AML-193 (cell line): ENCODE measurements around the gene CTRB1.
"Not testable (repeated sequence)": the region's sequence is repeated elsewhere in the genome, so short reads cannot be mapped to it uniquely, and the experiment has no call there.

Experiments used
- DNase-seq, 2 experiments: peaks; one replicate each; lab custom pipeline; 2025; lab: John Stamatoyannopoulos, UW

Gene CTRB1

DNA sequence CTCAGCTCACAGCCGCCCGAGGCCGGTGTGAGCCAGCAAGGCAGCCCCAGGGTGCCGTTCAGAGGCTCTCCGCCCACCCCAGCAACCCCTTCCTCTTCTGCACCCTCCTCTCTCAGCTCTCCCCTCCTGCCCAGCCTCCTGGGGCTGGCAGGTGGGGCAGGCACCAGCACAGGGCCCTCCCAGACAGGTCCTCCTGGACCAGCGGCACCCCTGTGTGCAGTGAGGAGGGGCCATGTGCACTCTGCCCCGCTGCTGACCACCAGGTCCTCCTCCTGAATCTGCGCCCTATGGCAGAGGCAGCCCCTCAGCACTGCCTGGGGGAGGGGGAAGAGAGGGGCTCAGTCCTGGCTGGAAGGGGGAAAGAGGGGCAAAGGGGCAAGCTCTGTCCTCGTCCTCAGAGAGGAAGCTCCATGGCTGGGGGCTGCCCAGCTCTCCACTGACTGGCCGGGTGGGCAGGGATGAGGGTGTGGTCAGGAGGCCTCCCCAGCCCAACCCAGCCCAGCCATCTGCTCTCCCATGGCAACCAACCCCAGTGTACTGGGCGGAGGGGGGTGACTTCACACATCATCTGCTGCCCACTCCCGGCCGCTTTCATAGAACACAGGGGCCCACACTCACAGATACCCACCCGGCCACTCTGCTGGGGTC, 38.0 kb downstream of the CTRB1 start:
- no peak for DNase-seq

DNA sequence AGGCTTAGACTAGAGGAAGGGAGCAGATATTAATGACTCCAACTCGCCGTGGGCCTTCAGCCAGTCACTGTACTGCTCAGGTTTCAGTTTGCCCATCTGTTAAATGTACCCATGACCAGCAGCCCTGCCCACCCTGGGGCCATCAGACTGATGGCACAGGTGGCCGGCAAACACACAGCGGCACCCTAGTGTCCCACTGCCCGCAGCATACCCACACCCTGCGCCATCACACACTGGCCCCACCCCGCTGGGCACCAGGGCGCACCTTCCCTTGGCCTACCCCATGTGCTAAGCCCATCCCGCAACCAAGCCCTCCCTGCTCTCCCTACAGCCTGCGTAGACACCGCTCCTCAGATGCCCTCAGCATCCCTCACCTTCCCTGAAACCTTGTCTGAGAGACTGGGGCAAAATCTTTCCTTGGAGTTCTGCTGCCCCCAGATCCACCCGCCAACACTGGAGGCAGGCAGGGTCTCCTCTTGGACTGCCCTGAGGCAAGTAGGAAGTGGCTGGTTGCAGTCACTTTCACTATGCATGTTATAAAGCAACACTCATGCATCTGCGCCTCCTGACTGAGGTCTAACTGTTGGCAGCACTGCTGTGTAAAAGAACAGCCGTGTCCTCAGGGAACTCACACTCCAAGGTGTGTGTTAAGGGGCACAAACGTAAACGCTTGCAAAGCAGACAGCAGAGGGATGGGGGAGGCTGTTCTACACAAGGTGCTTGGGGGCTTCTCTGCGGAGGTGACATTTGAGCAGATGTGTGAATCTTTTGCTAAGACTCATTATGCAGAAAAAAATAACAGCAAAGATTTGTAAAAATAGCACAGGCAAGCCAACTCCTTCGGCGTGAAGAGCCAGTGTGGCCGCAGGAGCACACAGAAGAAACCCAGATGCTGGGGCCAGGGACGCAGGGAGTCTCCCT, 39.4 kb downstream of the CTRB1 start:
- no peak for DNase-seq

DNA sequence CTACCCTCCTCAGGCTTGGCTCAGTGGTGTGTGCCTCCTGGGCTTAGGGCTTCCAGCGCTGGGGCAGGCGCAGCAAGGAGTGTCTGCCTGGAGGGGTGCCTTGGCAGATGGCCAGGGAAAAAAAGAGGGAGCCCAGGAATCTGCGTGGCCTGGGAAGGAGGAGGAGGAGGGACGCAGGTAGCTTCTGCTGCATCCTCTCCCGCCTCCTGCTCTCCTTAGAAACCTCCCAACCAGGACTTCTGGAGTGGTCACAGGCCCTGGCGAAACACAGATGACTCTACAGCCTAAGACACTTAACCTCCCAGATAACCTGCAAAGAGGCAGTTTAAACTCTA, 40.0 kb downstream of the CTRB1 start:
- no peak for DNase-seq

DNA sequence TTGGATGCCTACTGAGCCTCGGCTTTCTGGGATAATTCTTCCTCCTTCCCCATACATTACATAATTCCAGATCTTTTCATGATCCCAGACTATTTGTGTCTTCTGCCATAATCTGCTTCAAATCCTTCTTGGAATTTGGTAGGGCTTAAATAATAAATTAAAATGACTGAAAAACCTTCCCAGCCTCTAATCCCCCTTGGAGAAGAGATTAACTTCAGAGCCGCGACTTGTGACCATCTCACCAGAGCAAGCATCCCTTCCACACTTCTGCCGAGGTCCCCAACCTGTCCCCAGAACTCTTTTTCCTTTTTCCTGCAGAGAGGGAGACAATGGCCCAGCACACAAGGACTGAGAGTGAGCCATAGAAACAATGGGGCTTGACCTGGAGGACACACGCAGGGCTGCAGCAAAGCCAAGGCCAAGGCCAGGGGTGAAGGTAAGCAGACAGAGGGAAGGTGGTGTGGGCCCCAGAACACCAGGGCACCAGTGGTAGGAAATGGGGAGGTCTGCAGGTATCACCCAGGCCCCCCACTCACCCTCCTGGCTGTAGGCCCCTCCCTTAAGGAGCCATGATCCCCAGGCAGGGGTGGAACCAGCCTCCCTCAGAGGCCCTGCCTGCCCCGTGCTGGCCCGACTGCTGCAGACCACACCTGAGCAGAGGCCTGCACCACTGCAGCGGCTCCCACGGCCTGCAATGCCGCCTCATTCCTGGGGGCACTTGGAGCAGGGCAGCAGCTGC, 42.2 kb downstream of the CTRB1 start:
- DNase-seq: no peak

DNA sequence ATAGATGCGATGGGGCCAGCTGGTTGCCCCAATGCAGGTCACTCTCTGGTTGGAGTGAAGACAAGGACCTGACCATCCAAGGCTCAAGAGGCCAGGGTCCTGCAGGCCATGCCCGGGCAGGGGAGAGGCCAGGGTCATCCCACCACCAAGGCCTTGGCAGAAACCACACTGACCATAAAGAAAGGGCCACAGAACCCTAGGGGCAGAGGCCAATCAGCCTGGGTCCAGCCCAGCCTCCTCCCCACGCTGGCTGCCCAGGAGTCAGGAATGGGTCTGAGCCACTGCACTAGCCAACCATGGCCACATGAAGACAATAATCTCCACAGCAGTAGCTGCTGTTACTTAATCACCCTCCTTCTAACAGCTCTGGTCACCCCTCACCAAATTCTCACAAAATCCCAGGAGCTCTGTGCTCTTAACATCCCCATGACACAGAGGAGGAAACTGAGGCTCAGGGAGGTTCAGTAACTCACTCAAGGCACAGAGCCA, 42.8 kb downstream of the CTRB1 start:
- no peak for DNase-seq

DNA sequence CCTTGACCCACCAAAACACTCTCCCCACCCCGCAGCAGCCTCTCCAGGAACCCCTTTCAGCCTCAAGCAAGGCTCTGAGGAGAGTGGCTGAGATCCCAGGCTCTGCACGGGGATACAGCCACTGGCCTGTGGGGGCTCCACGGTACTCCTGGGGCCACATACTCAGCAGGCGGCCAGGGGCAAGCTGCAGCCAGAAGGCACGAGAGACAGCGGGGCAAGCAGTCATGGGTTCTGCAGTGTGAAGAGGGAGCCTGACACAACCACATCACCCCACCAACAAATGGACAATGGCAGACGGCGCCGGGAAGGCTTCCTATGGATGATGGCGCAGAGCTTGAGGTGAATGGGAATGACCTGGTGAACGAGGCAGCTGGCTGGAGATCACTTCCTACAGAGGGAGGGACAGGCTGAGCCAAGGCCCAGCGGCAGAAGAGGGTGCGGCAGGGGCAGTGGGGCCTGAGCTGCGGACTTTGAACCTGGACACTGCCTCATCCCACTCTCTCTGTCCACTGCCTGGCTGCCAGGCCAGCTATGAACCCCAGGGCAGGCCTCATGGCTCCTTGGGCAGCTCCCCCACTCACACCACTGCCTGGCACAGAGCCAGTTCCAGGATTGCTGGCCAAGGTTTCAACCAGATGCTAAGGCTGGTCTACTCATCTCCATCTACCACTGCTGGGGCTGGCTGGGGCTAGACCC, 43.5 kb downstream of the CTRB1 start:
- no peak for DNase-seq

DNA sequence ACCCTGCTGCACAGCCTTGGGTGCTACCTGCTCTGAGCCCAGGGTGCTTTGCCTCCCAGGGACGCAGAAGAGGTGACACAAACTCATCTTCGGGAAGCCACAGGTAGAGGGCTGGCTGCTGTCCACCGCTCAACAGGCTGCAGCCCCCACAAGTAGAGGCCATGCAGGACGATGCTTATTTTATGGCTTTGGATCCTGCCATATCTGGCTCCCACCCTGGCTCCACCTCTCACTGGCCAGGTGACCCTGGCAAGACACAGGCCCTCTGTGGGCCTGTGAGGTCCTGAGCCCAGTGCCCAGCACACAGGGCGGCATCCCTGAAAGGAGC, 44.0 kb downstream of the CTRB1 start:
- no peak for DNase-seq

DNA sequence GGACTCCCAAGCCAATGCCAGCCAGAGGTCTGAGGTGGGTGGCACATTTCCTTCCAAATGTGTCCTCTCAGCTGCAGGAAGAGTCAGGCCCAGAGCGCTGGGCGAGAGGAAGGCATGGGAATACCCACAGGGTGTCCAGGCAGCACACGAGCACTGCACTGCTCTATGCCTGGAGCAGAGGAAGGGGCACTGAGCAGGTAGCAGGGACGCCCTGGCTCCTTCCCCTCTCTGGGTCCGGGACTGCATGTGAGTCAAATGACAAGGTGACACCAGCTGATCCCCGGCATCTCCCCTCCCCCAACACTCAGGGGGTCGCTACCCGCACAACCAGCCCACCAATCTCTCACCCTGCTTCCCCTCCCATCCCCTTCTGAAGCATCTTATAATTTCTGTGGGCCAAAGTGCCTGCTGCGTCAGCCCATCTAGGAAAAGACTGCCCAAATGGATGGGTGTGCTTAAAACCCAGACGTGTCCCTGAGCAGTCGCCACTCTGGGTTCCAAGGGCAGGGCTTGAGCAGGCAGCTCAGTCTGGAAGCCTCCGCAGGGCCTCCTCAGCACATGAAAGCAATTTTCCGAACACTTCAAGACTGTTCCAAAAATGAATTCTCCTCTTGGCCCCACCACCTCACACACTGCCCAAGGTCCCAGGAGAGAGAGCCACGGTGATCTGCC, 44.6 kb downstream of the CTRB1 start:
- no peak for DNase-seq

DNA sequence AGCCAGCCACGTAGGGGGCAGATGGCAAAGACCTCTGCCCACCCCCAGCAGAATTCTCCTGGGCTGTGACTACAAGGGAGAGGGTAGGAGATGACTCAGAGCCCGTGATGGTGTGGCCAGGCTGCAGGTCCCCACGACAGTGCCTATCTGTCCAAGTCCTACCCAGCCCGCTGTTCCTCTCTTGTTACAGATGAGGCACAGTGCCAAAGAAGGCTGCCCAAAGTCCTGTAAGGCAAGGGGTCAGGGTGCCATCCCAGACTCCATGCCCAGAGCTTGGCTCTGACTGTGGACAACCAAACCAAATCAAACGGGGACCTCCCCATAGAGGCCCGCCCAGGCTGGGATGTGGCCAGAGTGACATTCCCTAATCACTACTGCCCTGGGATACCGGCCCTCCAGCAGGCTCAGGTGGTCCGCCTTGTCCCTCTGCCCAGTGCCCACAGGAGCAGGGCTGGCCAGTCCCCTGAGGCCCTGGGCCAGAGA, 45.2 kb downstream of the CTRB1 start:
- DNase-seq: no peak

DNA sequence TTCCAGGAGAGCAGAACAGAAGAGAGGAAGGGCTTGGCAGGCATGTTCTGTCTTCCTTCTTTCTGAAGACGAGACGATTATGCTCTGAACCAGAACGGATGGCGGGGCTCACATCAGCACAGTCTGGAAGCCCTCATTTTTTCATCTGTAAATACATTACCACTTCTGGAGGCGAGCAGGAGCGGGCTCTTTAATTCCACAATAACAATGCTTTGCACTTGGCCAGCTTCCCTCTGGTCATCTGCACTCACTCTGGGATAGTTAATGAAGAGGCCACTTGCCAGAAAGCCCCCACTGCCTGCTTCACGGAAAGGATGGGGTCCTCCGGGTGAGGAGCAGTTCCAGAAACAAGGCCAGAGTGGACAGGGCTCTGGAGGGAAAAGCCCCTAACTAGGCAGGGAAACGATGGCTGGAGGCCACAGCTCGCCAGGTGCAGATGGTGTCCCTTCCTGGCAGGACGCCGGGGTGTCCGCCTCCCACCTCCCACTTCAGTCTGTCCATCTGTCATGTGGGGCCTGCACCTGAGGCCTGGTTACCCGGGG, 45.7 kb downstream of the CTRB1 start:
- no peak for DNase-seq

DNA sequence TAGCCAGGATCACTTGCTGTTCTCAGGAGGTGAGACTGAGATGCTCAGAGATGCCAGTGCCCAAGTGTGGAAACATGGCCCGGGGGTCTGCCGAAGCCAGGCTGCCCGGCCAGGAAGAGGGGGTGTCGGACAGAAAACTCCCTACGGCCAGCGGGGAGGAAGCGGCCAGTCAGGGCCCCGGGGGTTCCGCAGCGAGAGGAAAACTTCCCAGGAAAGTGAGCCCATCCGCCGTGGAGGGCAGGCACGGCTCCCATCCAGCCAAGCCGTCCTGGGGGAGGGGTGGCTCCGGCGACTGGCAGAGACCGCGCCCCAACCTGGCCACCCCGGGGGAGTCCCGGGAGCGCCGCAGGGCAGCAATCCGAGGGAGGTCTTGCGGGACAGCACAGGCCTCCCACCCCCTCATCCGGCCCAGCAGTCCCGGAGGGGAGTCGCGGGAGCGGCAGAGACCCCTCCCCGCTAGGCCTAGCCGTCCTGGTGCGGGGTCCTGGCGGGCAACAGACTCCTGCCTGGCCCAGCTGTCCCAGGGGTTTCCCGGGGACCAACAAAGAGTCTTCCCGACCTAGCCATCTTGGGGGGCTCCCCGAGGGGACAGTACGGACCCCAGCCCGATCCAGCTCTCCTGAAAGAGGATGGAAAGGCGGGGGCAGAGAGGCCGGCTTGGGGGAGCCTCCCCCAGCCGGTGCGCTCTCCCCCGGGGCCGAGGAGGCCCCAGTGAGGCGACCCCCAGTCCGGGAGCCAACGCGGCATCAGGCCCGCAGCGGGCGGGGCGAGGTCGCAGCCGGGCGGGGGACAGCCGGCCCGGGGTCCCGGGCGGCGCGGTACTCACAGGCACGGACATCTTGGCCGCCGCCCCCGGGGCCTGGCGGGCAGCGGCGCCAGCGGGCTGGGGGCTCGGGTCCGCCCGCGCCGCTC, 46.5 kb downstream of the CTRB1 start:
- no peak for DNase-seq

DNA sequence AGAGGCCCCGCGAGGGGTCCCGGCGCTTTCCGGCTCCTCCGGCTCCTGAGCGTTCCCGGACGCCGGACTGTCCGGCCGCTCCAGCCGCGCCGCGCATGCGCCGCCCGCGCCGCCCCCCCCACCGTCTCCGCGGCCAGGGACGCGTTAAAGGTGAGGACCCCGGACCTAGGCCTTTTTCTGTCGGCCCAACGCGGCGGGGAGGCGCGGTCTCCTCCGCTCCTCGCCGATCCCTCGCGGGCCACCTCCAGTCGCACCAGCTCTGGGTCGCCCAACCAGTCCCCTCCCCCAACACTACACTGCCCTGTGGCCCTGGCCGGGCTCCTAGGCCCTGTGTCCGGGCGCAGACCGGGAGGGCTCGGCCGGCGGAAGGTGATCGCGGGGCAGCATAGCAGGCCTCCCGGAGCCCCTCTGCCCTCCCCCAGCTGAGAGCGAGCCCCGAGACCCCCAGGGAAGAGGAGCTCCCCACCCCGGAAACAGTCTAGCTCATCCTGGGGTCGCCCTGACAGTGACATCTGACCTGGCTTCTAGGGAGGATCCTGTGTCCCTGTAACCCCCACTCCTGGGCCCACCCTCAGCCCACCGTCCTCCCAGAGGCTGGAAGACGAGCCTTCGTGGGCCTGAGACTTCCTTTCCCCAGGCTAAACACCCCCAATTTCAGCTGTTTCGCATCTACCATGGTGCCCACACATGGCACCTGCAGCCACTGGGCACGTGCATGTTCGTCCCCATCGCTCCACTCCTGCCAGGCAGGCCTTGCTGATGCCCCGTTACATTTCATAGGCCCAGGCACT, 47.3 kb downstream of the CTRB1 start:
- no peak for DNase-seq

DNA sequence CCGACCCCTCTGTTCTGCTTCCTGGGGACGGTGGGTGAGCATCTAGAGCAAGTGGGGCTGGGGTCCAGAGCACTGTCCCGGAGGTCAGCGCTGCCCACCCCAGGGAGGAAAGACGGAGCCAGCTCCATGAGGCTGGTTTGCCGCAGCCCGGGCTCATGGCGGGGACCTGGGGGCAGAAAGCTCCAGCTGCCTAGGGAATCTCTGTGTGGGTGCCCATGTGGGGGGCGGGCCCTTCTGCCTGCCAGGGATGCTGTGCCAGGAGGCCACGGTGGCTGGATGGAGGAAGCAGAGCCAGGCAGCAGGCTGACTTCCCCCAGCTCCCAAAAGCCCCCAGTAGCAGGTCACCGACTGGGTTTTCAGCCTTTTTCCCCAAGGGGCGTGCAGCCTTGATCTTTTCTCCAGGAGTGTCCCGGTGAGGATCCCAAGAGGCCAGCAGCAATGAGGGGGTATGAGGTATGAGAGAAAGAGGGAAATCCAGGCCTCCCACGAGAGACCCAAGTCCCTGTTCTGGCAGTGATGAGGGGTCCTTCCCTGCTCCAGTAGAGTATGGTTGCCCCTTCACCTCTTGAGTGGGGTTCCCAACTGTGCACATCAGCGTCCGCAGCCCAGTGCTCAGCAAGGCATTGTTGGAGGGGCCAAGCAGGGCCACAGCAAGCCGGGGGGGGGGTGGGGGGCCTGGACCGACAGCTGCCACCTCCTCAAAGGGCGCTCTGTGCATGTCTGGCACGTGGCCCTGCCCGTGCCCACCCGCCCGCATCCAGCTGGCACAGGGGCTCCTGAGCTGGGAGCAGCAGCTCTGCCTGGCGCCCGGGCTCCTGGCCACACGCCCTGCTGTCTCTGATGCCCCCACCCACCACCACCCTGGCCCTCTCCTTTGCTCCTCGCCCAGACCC, 48.2 kb downstream of the CTRB1 start:
- DNase-seq: no peak

DNA sequence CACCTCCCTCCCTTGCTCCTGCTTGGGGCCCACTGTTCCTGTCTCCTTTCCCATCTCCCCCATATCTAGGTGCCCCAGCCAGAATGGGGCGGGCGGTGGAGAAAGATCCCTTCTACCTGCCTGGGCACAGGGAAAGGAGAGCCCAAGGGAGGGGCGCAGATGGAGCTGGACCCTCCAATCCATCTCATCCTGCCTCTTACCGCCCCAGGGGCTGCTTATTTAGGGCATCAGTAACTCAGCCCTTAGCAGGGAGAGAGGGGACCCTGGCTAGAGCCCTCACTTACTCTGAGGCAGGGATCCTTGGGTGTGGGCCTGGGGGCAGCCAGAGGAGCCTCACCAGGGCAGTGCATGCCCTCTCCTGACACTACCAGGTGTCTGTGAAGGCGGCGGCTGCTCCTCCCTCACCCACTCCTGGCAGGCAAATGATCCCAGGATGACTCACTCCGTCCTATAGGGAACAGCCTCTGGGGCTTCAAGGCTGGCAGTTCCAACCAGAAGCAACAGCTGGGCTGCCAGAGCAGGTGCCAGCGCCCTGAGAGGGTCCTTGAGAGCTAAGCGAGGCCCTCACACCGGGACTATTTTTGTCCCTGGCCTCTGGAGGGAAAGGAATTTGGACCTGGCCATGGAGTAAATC, 49.0 kb downstream of the CTRB1 start:
- DNase-seq: no peak

DNA sequence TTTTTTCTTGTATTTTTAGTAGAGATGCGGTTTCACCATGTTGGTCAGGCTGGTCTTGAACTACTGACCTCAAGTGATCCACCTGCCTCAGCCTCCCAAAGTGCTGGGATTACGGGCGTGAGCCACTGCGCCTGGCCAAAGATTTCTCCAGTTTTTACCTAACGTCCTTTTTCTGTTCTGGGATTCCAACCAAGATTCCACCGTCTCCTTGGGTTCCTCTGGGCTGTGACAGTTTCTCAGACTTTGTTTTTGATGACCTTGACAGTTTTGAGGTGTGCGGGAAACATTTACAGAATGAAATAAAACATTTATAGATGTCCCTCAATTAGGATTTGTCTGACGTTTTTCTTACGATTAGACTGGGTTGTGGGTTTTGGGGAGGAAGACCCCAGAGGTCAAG, 50.6 kb downstream of the CTRB1 start:
- not testable (repeated sequence) for DNase-seq

DNA sequence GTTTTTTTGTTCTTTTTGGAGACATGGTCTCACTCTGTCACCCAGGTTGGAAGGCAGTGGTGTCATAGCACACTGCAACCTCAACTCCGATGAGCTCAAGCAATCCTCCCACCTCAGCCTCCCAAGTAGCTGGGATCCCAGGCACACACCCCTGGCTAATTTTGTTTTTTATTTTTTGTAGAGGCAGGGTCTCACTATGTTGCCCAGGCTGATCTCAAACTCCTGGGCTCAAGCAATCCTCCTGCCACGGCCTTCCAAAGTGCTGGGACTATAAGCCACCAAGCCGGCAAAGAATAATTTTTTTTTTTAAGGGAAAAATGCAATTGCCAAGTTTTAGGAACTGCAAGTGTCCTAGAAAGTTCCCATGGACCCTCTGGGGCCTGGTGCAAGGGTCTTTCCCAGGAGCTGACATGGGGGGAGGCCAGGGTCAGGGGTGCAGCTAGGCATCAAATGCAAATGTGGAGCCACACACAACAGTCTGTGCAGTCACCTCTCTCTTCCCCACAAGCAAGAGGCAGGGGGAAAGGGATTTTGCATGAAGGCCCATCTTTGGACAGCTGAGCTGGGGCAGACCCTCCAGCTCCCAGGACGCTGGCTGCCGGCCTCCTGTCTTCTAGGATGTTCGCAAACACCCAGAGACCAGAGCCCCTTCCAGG, 52.8 kb downstream of the CTRB1 start:
- DNase-seq: no peak

DNA sequence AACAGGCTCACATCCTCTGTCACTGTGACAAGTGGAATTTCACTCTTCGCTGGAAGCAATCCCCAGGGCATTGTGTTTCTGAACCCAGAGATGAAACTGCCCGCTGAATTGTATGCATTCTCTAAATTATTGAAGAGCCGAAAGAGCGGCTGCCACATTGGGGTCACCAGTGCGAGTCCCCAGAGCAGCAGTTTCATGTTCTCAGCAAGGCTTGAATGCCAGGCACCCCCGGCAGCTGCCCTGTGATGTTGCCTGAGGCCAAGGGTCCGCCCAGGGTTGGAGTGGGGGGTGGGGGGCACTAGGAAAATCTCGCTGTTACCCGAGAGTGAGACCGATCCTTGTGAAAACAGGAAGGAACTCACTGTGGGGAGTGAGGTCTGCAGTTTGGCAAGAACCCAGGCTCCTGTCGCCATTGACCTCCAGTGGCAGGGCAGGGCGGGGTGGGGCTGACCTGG, 53.3 kb downstream of the CTRB1 start:
- DNase-seq: peak in 1 of 2 experiments; percentile 13
